GM18867 (cell line): ENCODE results near the gene ABCG5.

Source experiments
- ATAC-seq: cut with Tn5 transposase; IDR thresholded peaks from one replicate; pipeline ENCODE4 v1.9.1; 2021; ENCODE audit warnings: mild to moderate bottlenecking, moderate library complexity; ENCODE audit not compliant: unreplicated experiment

Gene ABCG5

GRCh38 chr2:43810888-43811287 is 27.8 kb downstream of the ABCG5 start:
- ATAC-seq = no peak

DNA sequence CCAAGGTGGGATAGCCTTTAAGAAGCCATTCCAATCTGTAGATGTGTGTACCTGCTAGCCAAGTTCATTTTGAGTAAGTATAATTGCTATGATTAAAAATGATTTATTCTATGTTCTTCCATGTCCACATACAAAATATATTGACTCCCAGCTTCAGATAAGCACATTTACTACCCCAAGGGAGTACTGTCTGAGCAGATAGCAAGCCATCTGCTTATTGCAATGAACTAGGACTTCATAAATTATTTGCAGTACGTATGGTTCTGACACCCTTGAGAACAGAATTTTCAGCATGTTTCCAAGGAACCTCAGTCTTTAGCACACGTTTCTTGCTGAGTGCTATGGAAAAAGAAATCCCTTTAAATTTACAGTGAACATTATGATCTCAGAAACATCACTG is 28.2 kb downstream of the ABCG5 start:
- no peak for ATAC-seq

DNA sequence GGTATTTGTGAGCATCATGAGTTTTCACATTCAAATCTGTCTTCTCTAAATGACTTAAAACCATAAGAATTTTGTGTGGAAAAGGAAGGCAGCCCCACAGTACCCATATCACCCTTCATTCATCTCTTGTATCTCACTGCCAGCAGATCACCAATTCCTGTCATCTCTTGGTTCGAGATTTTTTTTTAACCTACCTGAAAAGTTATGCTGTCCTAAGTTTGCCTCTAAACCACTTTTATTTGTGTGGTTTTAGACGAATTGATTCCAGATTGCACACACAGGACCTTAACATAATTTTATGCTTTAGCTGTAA is 32.0 kb downstream of the ABCG5 start:
- no peak for ATAC-seq

DNA sequence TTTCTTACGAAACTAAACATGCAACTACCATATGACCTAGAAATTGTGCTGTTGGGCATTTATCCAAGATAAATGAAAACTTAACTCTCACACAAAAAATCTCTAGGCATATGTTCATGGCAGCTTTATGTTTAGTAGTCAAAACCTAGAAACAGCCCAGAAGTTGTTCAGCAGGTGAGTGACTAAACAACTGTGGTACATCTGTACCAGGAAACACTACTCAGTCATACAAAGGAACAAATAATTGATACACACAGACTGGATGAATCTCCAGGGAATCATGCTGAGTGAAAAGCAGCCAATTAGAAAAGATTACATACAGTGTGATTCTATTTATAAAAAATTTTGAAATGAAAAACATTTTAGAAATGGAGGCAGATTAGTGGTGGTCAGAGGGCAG is 35.5 kb downstream of the ABCG5 start:
- ATAC-seq = no peak

DNA sequence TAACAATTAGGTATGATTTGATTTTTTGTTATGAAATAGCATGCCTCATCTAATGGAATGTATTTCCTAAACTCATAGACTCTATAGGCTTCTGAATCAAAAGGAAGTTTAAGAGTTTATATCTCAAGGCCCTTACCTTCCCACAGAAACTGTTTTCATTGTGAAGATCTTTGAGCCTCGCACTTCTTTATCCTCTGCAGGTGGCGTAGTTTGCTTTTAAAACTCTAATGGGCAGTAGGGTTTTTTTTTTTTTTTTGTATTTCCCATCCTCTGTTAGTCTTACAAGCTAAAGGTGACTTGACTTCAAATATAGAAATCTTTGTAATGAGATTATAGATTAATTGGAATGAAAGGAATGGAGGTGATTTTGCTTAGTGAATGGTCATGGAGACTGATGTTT is 36.5 kb downstream of the ABCG5 start:
- no peak for ATAC-seq

GRCh38 chr2:43800894-43801293 is 37.7 kb downstream of the ABCG5 start:
- ATAC-seq = no peak

GRCh38 chr2:43798300-43798699 is 40.3 kb downstream of the ABCG5 start:
- ATAC-seq = no peak

DNA sequence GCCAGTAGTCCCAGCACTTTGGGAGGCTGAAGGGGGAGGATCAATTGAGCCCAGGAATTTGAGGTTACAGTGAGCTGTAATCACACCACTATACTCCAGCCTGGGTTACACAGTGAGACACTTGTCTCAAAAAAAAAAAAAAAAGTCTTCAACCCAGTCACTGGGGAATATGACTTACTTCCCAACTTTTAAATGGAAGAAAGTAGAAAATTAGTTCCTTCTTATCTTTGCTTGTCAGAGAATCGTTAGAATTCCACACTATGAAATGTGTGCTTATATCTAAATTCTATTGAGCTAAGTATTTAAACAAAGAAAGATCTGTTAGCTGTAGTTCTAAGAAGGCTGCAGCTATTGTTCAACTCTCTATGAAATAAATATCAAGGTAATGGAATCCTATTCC is 42.4 kb downstream of the ABCG5 start:
- ATAC-seq = no peak

DNA sequence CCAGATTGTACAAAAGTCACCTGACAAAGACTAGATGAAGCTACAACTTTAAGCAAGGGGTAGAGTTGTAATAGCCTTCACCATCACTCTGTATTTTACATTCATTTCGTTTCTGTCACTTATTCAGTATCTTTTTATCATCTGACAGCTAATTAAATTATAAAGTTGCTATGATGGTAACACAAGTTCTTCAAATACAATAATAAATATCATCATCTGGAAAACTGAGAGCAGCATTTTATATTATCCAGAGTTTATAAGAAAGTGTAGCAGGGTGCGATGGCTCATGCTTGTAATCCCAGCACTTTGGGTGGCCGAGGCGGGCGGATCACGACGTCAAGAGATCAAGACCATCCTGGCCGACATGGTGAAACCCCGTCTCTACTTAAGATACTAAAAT is 43.7 kb downstream of the ABCG5 start:
- no peak for ATAC-seq

DNA sequence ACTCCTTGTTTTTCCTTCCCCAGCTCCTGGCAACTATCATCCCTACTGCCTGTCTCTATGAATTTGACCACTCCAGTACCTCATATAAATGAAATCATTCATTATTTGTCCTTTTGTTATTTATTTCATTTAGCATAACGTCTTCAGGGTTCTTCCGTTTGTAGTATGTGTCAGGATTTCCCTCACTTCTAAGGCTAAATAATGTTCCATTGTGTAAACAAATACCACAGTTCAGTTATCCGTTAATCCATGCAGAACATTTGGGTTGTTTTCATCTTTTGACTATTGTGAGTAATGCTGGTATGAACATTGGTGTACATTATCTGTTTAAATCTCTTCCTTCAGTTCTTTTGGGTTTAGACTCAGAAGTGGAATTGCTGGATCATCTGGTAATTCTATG is 46.0 kb downstream of the ABCG5 start:
- ATAC-seq = no peak

DNA sequence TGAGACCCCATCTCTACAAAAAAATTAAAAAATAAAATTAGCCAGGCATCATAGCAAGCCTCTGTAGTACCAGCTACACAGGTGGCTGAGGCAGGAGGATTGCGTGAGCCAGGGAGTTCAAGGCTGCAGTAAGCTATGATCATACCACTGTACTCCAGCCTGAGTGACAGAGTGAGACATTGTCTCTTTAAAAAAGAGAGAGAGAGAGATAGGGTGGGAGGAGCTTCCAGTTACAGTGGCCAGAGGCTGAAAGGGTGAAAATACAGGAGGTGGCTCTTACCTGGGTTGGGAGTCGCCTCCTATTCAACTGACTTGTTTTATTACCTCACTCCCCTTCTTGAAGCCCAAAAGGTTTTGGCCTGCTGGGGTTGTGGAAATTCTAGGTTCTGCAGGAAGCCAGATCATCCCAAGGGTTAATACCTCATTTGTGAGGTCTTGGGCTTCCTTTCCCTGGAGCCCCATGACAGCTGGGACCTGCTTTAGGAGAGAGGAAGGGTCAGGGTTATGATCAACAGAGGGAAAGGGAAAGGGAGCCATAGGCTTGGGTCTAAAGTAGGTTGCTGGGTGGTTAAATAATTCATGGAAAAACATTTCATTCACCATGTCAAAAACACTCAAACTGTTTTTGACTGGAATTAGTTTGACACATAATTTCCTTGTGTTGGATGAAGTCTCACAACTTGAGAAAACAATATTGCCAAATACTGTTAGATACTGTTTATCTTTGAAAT is 47.4 kb downstream of the ABCG5 start:
- no peak for ATAC-seq

- no peak for ATAC-seq
Observed at GRCh38 chr2:43790147-43790546, 48.5 kb downstream of the ABCG5 start.

- no peak for ATAC-seq
Observed at GRCh38 chr2:43788646-43789045, 50.0 kb downstream of the ABCG5 start.

GRCh38 chr2:43787895-43788294 is 50.7 kb downstream of the ABCG5 start:
- ATAC-seq = no peak

GRCh38 chr2:43778233-43778632 is 60.4 kb downstream of the ABCG5 start:
- ATAC-seq = no peak

DNA sequence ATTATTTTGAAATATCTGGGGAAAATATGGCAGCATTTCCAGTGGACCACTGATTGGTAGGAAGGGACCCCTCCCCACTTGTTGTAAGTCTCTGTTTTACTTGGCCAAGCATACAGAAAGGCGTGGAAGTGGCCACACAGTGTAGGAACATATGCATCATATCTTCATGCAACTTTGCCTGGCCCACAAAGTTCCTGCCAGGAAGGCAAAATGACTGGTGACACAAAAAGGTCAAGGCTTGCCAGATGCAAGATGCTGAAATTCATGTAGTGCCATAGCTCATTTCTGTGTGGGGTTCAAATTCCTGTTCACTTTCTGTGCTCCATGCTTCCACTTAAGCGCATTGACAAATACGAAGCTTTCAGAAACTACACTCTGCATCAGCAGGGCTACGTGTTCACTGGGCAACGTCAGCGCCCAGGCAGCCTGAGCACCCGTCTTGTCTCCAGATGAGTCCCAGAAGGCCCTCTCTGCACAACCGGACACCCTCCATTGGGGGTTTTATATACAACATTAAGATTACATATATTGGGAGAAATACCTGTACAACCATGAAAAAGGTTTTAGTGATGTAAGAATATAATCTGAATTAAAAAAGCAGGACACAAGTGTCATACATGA is 61.2 kb downstream of the ABCG5 start:
- no peak for ATAC-seq

DNA sequence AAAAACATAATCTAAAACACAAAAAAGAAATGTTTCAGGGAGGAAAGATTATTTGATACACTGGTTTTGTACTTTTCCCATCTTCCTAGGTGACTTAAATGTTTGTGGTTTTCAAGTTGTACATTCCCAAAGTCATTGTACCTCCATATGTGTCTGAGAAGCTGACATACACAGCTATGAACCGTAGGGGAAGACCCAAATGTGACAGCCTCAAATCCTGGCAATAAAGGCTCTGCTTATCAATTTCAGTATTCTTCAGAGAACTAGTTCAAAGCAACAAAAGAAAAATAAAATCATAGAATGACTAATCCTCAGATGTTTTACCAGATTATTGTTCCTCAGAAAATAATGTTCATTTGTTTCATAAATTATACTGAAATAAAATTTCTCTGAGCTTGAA is 62.3 kb downstream of the ABCG5 start:
- no peak for ATAC-seq

DNA sequence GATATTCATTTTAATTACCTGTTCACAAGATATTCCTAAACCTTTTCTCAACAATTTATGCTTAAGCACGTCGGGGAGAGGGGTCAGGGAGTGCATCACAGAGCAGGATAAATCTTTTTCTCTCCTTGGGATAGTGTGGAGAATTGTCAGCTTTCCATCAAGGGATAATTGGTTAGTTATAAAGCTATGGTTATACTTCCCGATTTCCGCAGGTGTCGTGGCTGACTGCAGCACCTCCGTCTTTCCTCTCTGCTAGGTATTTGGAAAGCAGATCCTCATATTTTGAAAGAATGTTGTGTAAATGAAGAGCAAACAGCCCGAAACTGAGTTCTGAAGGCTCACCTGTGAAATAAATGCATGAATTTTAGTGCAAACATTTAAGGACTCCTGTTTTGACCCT is 64.0 kb downstream of the ABCG5 start:
- no peak for ATAC-seq

GRCh38 chr2:43773876-43774613 is 64.6 kb downstream of the ABCG5 start, which contains the start of gene DYNC2LI1:
TSS of gene DYNC2LI1 (plus strand) at chr2:43774039. CDS start at chr2:43774139, 100 bp downstream.
- peak; percentile 99 for ATAC-seq

DNA sequence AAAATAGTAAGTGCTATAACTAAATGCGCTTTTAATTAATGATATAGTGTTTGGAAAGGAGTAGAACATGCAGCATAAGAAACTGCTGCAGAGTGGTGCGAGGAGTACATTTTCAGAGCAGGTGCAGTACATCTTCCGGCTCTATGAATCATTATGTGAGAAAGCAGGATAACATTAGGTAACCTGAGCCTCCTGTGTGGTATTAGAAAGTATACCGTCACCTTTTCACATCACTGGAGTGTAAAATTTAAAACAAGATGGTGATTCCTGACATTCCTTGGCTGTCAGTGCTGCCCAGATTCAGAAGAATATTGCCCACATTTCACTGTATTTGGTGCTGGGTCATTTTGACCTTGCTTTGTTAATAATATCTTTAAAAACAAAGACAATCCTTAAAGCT is 72.6 kb downstream of the ABCG5 start:
- ATAC-seq = no peak

- ATAC-seq = no peak
Observed at GRCh38 chr2:43764086-43764705, 74.4 kb downstream of the ABCG5 start.

GRCh38 chr2:43763091-43763490 is 75.5 kb downstream of the ABCG5 start:
- ATAC-seq = no peak
